GM19099 (cell line): ENCODE data around the gene TSPAN18.

ENCODE experiments used
- POLR2A ChIP-seq: IDR thresholded peaks from 3 replicates; pipeline ENCODE4 v1.6.1; 2011; ENCODE audit warnings: low read depth; ENCODE audit not compliant: insufficient read length; ENCODE audit errors: extremely low read depth

The TSPAN18 gene

GRCh38 chr11:44727114-44727372 lies 281 bp downstream of the TSPAN18 start:
- TF ChIP-seq POLR2A, result no peak

GRCh38 chr11:44727373-44728287 lies 868 bp downstream of the TSPAN18 start:
- no peak for TF ChIP-seq POLR2A

- TF ChIP-seq POLR2A, result no peak
Observed at GRCh38 chr11:44728491-44728910, 1.7 kb downstream of the TSPAN18 start.

GRCh38 chr11:44729063-44729462 lies 2.3 kb downstream of the TSPAN18 start:
- TF ChIP-seq POLR2A, result no peak

- no peak for TF ChIP-seq POLR2A
Observed at GRCh38 chr11:44729713-44730112, 3.0 kb downstream of the TSPAN18 start.

- no peak for TF ChIP-seq POLR2A
Observed at GRCh38 chr11:44730775-44731174, 4.0 kb downstream of the TSPAN18 start.

- TF ChIP-seq POLR2A, result no peak
Observed at GRCh38 chr11:44731685-44732430, 5.1 kb downstream of the TSPAN18 start.

- TF ChIP-seq POLR2A, result no peak
Observed at GRCh38 chr11:44732564-44732963, 5.8 kb downstream of the TSPAN18 start.

GRCh38 chr11:44733877-44734276 lies 7.1 kb downstream of the TSPAN18 start:
- TF ChIP-seq POLR2A, result no peak

GRCh38 chr11:44734843-44735381 lies 8.2 kb downstream of the TSPAN18 start:
- TF ChIP-seq POLR2A, result no peak

- no peak for TF ChIP-seq POLR2A
Observed at GRCh38 chr11:44736791-44737190, 10.0 kb downstream of the TSPAN18 start.

GRCh38 chr11:44737245-44738085 lies 10.7 kb downstream of the TSPAN18 start:
- no peak for TF ChIP-seq POLR2A

- no peak for TF ChIP-seq POLR2A
Observed at GRCh38 chr11:44738791-44739190, 12.0 kb downstream of the TSPAN18 start.

GRCh38 chr11:44740967-44741366 lies 14.2 kb downstream of the TSPAN18 start:
- no peak for TF ChIP-seq POLR2A

- TF ChIP-seq POLR2A, result no peak
Observed at GRCh38 chr11:44741976-44742375, 15.2 kb downstream of the TSPAN18 start.
